ENCODE measurements around the gene TPST1.
A peak's percentile ranks its signal among the peaks of the same experiment; 100 is the strongest.
"Not testable (repeated sequence)": the region's sequence is repeated elsewhere in the genome, so short reads cannot be mapped to it uniquely, and the experiment has no call there.

Gene TPST1

GRCh38 chr7:66357087-66357486 lies 152.0 kb downstream of the TPST1 start:
- no peaks in the 10 kb centered on the region; the same call in none of the 2 replicates for H3K36me3 ChIP-seq (ENCODE audit: low read depth)
- H3K4me1 ChIP-seq (ENCODE audit: insufficient read depth, poor library complexity, severe bottlenecking), result peaks cover 56% of the 10 kb centered on the region
- DNase-seq (ENCODE audit: low spot score) (no peak), ATAC-seq (ENCODE audit: low read depth) (no peak)
- H3K27ac ChIP-seq (ENCODE audit: poor library complexity, severe bottlenecking), result peak overlapping the region; percentile 92
- TF ChIP-seq CTCF (IDR thresholded peaks at IDR 0.05; ENCODE audit: poor library complexity, severe bottlenecking), result no peak
- H3K4me3 ChIP-seq (ENCODE audit: severe bottlenecking), result peak overlapping the region; percentile 10
- no peaks in the 10 kb centered on the region for H3K27me3 ChIP-seq (ENCODE audit: insufficient read depth, poor library complexity, severe bottlenecking)
- no peaks in the 10 kb centered on the region for H3K9me3 ChIP-seq (ENCODE audit: severe bottlenecking)

- Histone ChIP-seq H3K27me3 (ENCODE audit: insufficient read depth, poor library complexity, severe bottlenecking) (no peaks in the 10 kb centered on the region), H3K4me3 (ENCODE audit: severe bottlenecking) (no peak overlapping the region), H3K36me3 (ENCODE audit: low read depth) (no peaks in the 10 kb centered on the region; the same call in none of the 2 replicates), H3K4me1 (ENCODE audit: insufficient read depth, poor library complexity, severe bottlenecking) (peaks cover 42% of the 10 kb centered on the region), H3K9me3 (ENCODE audit: severe bottlenecking) (no peaks in the 10 kb centered on the region), H3K27ac (ENCODE audit: poor library complexity, severe bottlenecking) (peak overlapping the region; percentile 92)
- peak; percentile 83 for DNase-seq (ENCODE audit: low spot score)
- ATAC-seq (ENCODE audit: low read depth), result peak; percentile 78
- no peak for TF ChIP-seq CTCF (IDR thresholded peaks at IDR 0.05; ENCODE audit: poor library complexity, severe bottlenecking)
These were observed 154.6 kb downstream of the TPST1 start for GRCh38 chr7:66359656-66360211.

- H3K9me3 ChIP-seq (ENCODE audit: severe bottlenecking), result no peaks in the 10 kb centered on the region
- ATAC-seq (ENCODE audit: low read depth) (no peak), DNase-seq (ENCODE audit: low spot score) (no peak)
- no peak overlapping the region for H3K27ac ChIP-seq (ENCODE audit: poor library complexity, severe bottlenecking)
- no peak overlapping the region for H3K4me3 ChIP-seq (ENCODE audit: severe bottlenecking)
- no peak for TF ChIP-seq CTCF (IDR thresholded peaks at IDR 0.05; ENCODE audit: poor library complexity, severe bottlenecking)
- no peaks in the 10 kb centered on the region for H3K27me3 ChIP-seq (ENCODE audit: insufficient read depth, poor library complexity, severe bottlenecking)
- H3K4me1 ChIP-seq (ENCODE audit: insufficient read depth, poor library complexity, severe bottlenecking), result peaks cover 18% of the 10 kb centered on the region
- H3K36me3 ChIP-seq (ENCODE audit: low read depth), result no peaks in the 10 kb centered on the region; the same call in none of the 2 replicates
These were observed 157.0 kb downstream of the TPST1 start for GRCh38 chr7:66362136-66362535.

GRCh38 chr7:66363635-66364034 lies 158.5 kb downstream of the TPST1 start:
- ATAC-seq (ENCODE audit: low read depth), result no peak
- TF ChIP-seq CTCF (IDR thresholded peaks at IDR 0.05; ENCODE audit: poor library complexity, severe bottlenecking), result no peak
- Histone ChIP-seq H3K4me3 (ENCODE audit: severe bottlenecking) (no peak overlapping the region), H3K36me3 (ENCODE audit: low read depth) (no peaks in the 10 kb centered on the region; the same call in none of the 2 replicates), H3K27me3 (ENCODE audit: insufficient read depth, poor library complexity, severe bottlenecking) (no peaks in the 10 kb centered on the region), H3K27ac (ENCODE audit: poor library complexity, severe bottlenecking) (no peak overlapping the region), H3K4me1 (ENCODE audit: insufficient read depth, poor library complexity, severe bottlenecking) (peaks cover 12% of the 10 kb centered on the region), H3K9me3 (ENCODE audit: severe bottlenecking) (no peaks in the 10 kb centered on the region)
- DNase-seq (ENCODE audit: low spot score), result no peak

- ATAC-seq (ENCODE audit: low read depth); H3K27me3 ChIP-seq (ENCODE audit: insufficient read depth, poor library complexity, severe bottlenecking): not testable (repeated sequence)
These were observed 159.9 kb downstream of the TPST1 start for GRCh38 chr7:66365031-66365430.

More at GRCh38 chr7:66365031-66365430, 159.9 kb downstream of the TPST1 start:
- not testable (repeated sequence) for H3K4me1 ChIP-seq (ENCODE audit: insufficient read depth, poor library complexity, severe bottlenecking); DNase-seq (ENCODE audit: low spot score); H3K36me3 ChIP-seq (ENCODE audit: low read depth); H3K9me3 ChIP-seq (ENCODE audit: severe bottlenecking); H3K27ac ChIP-seq (ENCODE audit: poor library complexity, severe bottlenecking); H3K4me3 ChIP-seq (ENCODE audit: severe bottlenecking)

Measured in RWPE2 (cell line).